HUES6 (cell line): ENCODE data around the gene CHMP2B.

Experiments used
- H3K27ac ChIP-seq: 2 replicates; pipeline ENCODE4 v1.7.0; 2013; ENCODE audit warnings: low read depth, mild to moderate bottlenecking, low read length, inconsistent platforms
- H3K27me3 ChIP-seq: 2 replicates; pipeline ENCODE4 v1.6.1; 2013; ENCODE audit warnings: low read length; ENCODE audit not compliant: control insufficient read depth, insufficient read depth
- H3K36me3 ChIP-seq: 2 replicates; pipeline ENCODE4 v1.6.1; 2013; ENCODE audit warnings: low read length; ENCODE audit not compliant: control insufficient read depth, insufficient read depth
- H3K4me1 ChIP-seq: 2 replicates; pipeline ENCODE4 v1.6.1; 2013; ENCODE audit warnings: low read length; ENCODE audit not compliant: control insufficient read depth, insufficient read depth
- H3K4me3 ChIP-seq: 2 replicates; pipeline ENCODE4 v1.5.1; 2013; ENCODE audit warnings: low read depth, low read length
- H3K9ac ChIP-seq: one replicate; pipeline ENCODE4 v1.6.1; 2013; ENCODE audit warnings: mild to moderate bottlenecking, low read length
- H3K9me3 ChIP-seq: 2 replicates; pipeline ENCODE4 v1.6.1; 2013; ENCODE audit warnings: low read depth, low read length; ENCODE audit not compliant: control insufficient read depth, insufficient read depth

Gene CHMP2B

GRCh38 chr3:87200060-87200647 is 27.0 kb upstream of the CHMP2B start:
- no peaks in the 10 kb centered on the region for H3K36me3 ChIP-seq
- H3K4me3 ChIP-seq: no peak overlapping the region
- H3K9ac ChIP-seq: no peak overlapping the region
- no peak overlapping the region for H3K27ac ChIP-seq
- H3K4me1 ChIP-seq: no peaks in the 10 kb centered on the region
- H3K27me3 ChIP-seq: no peaks in the 10 kb centered on the region
- H3K9me3 ChIP-seq: peaks cover 16% of the 10 kb centered on the region

- no peak overlapping the region for H3K9ac ChIP-seq
- no peaks in the 10 kb centered on the region for H3K36me3 ChIP-seq
- H3K27me3 ChIP-seq: no peaks in the 10 kb centered on the region
- H3K4me3 ChIP-seq: no peak overlapping the region
- no peaks in the 10 kb centered on the region for H3K4me1 ChIP-seq
- peaks cover 2% of the 10 kb centered on the region; the same call in 1 of the 2 replicates for H3K9me3 ChIP-seq
- H3K27ac ChIP-seq: no peak overlapping the region
Observed at GRCh38 chr3:87201727-87202126, 25.4 kb upstream of the CHMP2B start.

- H3K27me3 ChIP-seq: no peaks in the 10 kb centered on the region
- no peaks in the 10 kb centered on the region for H3K4me1 ChIP-seq
- no peaks in the 10 kb centered on the region for H3K36me3 ChIP-seq
- H3K9ac ChIP-seq: no peak overlapping the region
- H3K4me3 ChIP-seq: no peak overlapping the region
- no peaks in the 10 kb centered on the region for H3K9me3 ChIP-seq
- H3K27ac ChIP-seq: no peak overlapping the region
Observed at GRCh38 chr3:87203809-87204208, 23.3 kb upstream of the CHMP2B start.

GRCh38 chr3:87206070-87206469 is 21.0 kb upstream of the CHMP2B start:
- no peak overlapping the region for H3K9ac ChIP-seq
- H3K9me3 ChIP-seq: no peaks in the 10 kb centered on the region
- H3K27ac ChIP-seq: no peak overlapping the region
- H3K4me1 ChIP-seq: no peaks in the 10 kb centered on the region
- H3K36me3 ChIP-seq: no peaks in the 10 kb centered on the region
- H3K4me3 ChIP-seq: no peak overlapping the region
- H3K27me3 ChIP-seq: no peaks in the 10 kb centered on the region

GRCh38 chr3:87206635-87207034 is 20.5 kb upstream of the CHMP2B start:
- no peaks in the 10 kb centered on the region for H3K27me3 ChIP-seq
- no peak overlapping the region for H3K4me3 ChIP-seq
- H3K27ac ChIP-seq: no peak overlapping the region
- H3K9ac ChIP-seq: no peak overlapping the region
- H3K4me1 ChIP-seq: no peaks in the 10 kb centered on the region
- H3K36me3 ChIP-seq: no peaks in the 10 kb centered on the region
- no peaks in the 10 kb centered on the region for H3K9me3 ChIP-seq

- no peaks in the 10 kb centered on the region for H3K9me3 ChIP-seq
- no peak overlapping the region for H3K4me3 ChIP-seq
- no peak overlapping the region for H3K9ac ChIP-seq
- no peaks in the 10 kb centered on the region for H3K36me3 ChIP-seq
- no peaks in the 10 kb centered on the region for H3K4me1 ChIP-seq
- H3K27ac ChIP-seq: no peak overlapping the region
- no peaks in the 10 kb centered on the region for H3K27me3 ChIP-seq
Observed at GRCh38 chr3:87207460-87207859, 19.6 kb upstream of the CHMP2B start.

- no peaks in the 10 kb centered on the region for H3K9me3 ChIP-seq
- H3K27me3 ChIP-seq: no peaks in the 10 kb centered on the region
- no peaks in the 10 kb centered on the region for H3K4me1 ChIP-seq
- no peak overlapping the region for H3K9ac ChIP-seq
- H3K36me3 ChIP-seq: no peaks in the 10 kb centered on the region
- H3K4me3 ChIP-seq: no peak overlapping the region
- no peak overlapping the region for H3K27ac ChIP-seq
Observed at GRCh38 chr3:87209111-87209510, 18.0 kb upstream of the CHMP2B start.

GRCh38 chr3:87218560-87218959 is 8.5 kb upstream of the CHMP2B start:
- Histone ChIP-seq H3K9me3 (no peaks in the 10 kb centered on the region), H3K4me1 (no peaks in the 10 kb centered on the region), H3K27ac (no peak overlapping the region), H3K4me3 (no peak overlapping the region), H3K36me3 (no peaks in the 10 kb centered on the region), H3K27me3 (no peaks in the 10 kb centered on the region), H3K9ac (no peak overlapping the region)

GRCh38 chr3:87219611-87220010 is 7.5 kb upstream of the CHMP2B start:
- no peaks in the 10 kb centered on the region for H3K27me3 ChIP-seq
- H3K9me3 ChIP-seq: no peaks in the 10 kb centered on the region
- no peaks in the 10 kb centered on the region for H3K4me1 ChIP-seq
- H3K27ac ChIP-seq: no peak overlapping the region
- no peaks in the 10 kb centered on the region for H3K36me3 ChIP-seq
- no peak overlapping the region for H3K9ac ChIP-seq
- no peak overlapping the region for H3K4me3 ChIP-seq

- Histone ChIP-seq H3K9me3 (no peaks in the 10 kb centered on the region), H3K4me3 (0 out of 2 replicates have a peak overlapping the region, but pooled peaks have one; percentile 92), H3K27ac (no peak overlapping the region), H3K9ac (no peak overlapping the region), H3K4me1 (no peaks in the 10 kb centered on the region; the same call in 1 of the 2 replicates), H3K36me3 (no peaks in the 10 kb centered on the region), H3K27me3 (no peaks in the 10 kb centered on the region)
Observed at GRCh38 chr3:87225659-87226058, 1.4 kb upstream of the CHMP2B start.

- H3K9ac ChIP-seq: peak overlapping the region; percentile 81
- H3K4me1 ChIP-seq: no peaks in the 10 kb centered on the region; the same call in 1 of the 2 replicates
- peak overlapping the region; percentile 92 for H3K4me3 ChIP-seq
- no peaks in the 10 kb centered on the region for H3K27me3 ChIP-seq
- H3K9me3 ChIP-seq: no peaks in the 10 kb centered on the region
- peak overlapping the region; percentile 68; the same call in 1 of the 2 replicates for H3K27ac ChIP-seq
- no peaks in the 10 kb centered on the region for H3K36me3 ChIP-seq
Observed at GRCh38 chr3:87227835-87228144, 681 bp downstream of the CHMP2B start.

GRCh38 chr3:87228316-87228715 is 1.2 kb downstream of the CHMP2B start:
- Histone ChIP-seq H3K27me3 (no peaks in the 10 kb centered on the region), H3K9me3 (peaks cover under 1% of the 10 kb centered on the region; the same call in 1 of the 2 replicates), H3K4me3 (peak overlapping the region; percentile 92), H3K9ac (no peak overlapping the region), H3K27ac (no peak overlapping the region), H3K36me3 (no peaks in the 10 kb centered on the region), H3K4me1 (no peaks in the 10 kb centered on the region; the same call in 1 of the 2 replicates)
